Testis (tissue), 2 donors: ENCODE measurements around the gene TBX2.
"Not testable (repeated sequence)": the region's sequence is repeated elsewhere in the genome, so short reads cannot be mapped to it uniquely, and the experiment has no call there.

Experiments used
- POLR2A ChIP-seq: fragments of 450-650 bp; IDR thresholded peaks from one replicate; pipeline ENCODE4 v1.6.1; 2017; ENCODE audit warnings: antibody characterized with exemption, mild to moderate bottlenecking, moderate library complexity
- TF ChIP-seq, protein P1 (sequence below), 3 experiments: fragments of 450-650 bp in 2 of 3; fragments of 200-600 bp in 1 of 3; sonication (generic) in 1 of 3; IDR thresholded peaks; one replicate each; pipeline ENCODE4 v1.5.1; 2016 to 2019; ENCODE audit warnings: antibody characterized with exemption in 3 of 3, mild to moderate bottlenecking in 2 of 3, moderate library complexity in 1 of 3

- TF ChIP-seq, protein P1, sequence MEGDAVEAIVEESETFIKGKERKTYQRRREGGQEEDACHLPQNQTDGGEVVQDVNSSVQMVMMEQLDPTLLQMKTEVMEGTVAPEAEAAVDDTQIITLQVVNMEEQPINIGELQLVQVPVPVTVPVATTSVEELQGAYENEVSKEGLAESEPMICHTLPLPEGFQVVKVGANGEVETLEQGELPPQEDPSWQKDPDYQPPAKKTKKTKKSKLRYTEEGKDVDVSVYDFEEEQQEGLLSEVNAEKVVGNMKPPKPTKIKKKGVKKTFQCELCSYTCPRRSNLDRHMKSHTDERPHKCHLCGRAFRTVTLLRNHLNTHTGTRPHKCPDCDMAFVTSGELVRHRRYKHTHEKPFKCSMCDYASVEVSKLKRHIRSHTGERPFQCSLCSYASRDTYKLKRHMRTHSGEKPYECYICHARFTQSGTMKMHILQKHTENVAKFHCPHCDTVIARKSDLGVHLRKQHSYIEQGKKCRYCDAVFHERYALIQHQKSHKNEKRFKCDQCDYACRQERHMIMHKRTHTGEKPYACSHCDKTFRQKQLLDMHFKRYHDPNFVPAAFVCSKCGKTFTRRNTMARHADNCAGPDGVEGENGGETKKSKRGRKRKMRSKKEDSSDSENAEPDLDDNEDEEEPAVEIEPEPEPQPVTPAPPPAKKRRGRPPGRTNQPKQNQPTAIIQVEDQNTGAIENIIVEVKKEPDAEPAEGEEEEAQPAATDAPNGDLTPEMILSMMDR (IDR thresholded peaks at IDR 0.05): not testable (repeated sequence)
- TF ChIP-seq POLR2A: not testable (repeated sequence)
Measured at GRCh38 chr17:61429831-61430230, 30.2 kb downstream of the TBX2 start.
